Activated CD8-positive, alpha-beta memory T cell treated with anti-CD3 and anti-CD28 coated beads for 4 hours (primary cell): ENCODE measurements around the gene SLC2A13.
"Not testable (repeated sequence)": the region's sequence is repeated elsewhere in the genome, so short reads cannot be mapped to it uniquely, and the experiment has no call there.

Experiments used
- DNase-seq, 2 donors: peaks; one replicate each; pipeline ENCODE4 v3.0.0-alpha.2; 2020; ENCODE audit warnings: low read depth in 2 of 2

SLC2A13 gene

GRCh38 chr12:39868328-39868725 lies 237.6 kb downstream of the SLC2A13 start:
- DNase-seq: no peak

DNA sequence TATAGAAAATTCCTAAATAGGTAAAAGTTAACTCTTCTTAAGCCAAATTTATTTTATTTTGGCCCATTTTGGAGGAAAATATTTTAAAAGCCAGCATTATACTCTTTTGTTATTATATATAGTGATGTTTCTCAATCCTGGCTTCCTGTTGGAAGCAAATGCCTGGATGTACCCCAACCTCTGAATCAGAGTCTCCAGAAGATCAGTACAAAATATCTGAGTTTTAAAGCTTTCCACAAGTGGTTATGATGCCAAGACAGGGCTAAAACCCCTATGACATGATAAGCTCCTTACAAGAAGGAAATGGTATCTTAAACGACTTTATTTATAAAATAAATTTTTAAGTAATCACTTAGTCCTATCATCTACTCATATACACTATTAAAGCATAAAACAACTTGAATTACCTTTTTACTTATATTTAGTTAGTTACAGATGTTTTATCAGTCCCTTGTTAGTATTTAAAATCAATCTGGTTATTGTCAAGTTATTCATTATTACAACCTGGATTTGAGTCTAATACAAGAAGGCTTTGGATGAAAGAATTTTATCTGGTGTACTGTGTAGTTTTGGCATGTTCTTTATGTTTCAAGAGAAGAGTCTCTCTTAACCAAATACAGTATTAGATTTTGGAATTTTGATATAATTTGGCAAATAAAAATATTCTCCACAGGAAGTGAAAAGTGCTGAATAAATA lies 238.1 kb downstream of the SLC2A13 start:
- DNase-seq: no peak

DNA sequence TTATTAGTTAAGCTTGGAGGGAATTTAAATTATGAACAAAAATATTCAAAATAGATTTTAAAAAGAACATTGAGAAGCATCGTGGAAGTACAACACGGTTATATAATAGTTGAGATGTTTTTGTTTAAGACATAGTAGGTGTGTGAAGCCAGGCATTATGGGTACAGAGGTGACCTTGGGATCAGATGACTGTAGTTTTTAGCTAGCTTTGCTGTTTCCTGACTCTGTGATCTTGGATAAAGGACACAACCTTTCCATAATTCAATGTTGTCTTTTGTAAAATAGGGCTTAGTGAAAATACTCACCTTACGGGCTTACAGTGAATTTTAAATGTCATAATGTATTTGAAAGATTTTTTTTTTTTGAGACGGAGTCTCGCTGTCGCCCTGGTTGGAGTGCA lies 239.7 kb downstream of the SLC2A13 start:
- no peak for DNase-seq

GRCh38 chr12:39860695-39861094 lies 245.2 kb downstream of the SLC2A13 start:
- no peak for DNase-seq

DNA sequence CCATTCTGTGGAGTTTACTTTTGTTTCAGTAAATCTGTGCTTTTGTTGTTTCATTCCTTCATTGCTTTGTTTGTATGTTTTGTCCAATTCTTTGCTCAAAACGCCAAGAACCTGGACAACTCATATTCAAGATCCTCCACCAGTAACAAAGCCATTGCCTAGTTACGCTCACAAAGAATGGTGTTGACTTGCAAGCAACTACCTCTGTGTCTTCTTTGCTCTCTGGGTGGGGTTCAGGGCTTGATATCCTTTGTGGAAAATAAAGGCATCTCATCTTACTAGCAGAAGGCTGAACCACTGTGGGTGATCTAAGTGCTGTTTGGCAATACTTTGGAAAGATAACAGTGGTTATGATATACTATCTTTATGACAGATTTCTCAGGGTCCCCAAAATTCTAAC lies 252.9 kb downstream of the SLC2A13 start:
- DNase-seq: no peak

DNA sequence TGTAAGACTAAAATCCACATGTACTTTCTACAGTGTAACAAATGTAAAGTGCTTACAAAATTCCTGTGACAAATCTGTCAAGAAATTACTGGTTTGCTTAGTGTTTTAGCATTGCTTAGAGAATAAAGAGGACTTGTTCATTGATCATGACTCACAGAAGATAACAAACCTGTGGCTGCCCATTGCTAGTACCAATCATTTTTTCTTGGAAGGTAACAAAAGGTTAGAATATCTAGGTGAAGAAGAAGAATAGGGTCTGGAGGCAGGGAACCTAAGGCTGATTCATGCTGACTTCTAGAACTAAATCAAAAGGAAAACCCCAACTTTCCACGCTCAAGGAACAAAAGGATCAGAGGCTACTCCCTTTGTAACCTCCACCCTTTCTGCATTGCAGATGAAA lies 253.5 kb downstream of the SLC2A13 start:
- DNase-seq: no peak

GRCh38 chr12:39848218-39848617 lies 257.7 kb downstream of the SLC2A13 start:
- DNase-seq: not testable (repeated sequence)

DNA sequence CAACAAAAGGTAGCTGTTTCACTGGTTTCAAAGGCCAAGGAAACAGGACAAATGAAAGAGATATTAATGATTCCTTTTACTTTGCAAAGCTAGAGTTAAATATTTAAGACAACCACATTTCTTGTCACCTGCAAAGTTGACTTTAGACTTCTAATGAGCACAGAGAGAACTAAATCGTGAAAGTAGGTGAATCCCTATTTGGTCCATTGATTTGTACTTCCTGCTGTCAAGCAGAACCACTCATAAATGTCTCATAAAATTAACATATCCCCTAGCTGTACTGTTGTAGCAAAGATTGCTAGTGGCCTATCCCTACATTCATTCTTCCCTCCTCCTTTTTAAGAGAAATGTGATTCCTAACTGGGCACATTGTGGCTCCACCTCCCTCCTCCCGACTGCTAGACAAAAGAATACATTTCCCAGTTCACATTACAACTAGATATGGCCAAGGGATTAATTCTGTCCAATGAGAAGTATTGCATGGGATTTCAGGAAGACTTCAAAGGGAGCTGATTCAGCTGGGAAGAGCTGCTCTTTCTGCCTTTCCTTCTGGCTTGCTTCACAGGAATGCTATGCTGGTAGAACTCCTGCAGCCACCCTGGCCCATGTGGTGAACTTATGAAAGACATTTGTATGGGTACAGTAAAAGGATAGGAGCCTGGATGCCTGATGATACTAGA lies 258.8 kb downstream of the SLC2A13 start:
- no peak for DNase-seq

- DNase-seq: no peak
These were observed 259.6 kb downstream of the SLC2A13 start for GRCh38 chr12:39846304-39846703.

DNA sequence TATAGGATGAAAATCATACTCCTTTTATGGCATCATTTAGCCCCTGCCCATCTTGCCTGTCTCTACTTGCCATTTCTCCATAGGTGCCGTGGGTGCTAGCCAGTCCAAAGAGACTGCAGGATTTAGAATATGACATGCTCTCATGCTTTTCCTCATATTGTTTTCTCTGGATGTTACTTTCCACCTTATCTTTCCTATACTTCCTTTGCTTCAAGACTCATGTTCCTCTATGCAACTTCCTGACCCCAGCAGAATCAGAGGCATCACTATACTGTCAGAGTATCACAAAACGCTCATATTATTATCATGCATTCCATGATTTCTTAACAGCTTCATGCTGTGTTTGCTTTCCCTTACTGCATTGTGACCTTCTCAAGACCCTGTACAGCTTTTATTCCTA lies 265.5 kb downstream of the SLC2A13 start:
- DNase-seq: no peak

DNA sequence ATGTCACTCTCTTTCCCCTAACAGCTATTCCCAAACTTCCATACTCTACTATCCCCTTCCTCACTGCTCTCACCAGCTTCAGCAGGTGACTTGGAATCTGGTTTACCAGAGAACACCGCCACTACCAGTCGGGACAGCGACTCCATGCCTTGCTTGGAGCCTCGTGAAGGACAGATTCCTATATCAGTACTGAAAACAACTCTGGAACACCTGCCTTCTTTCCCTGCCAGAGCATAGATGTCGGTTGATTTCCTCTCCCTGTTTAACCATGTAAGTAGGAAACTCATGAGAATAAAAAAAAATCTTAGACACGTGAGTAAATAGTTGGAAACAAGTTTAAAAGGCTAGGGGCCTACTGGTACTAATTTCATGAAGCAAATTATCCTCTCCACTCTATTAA lies 266.8 kb downstream of the SLC2A13 start:
- DNase-seq: no peak

DNA sequence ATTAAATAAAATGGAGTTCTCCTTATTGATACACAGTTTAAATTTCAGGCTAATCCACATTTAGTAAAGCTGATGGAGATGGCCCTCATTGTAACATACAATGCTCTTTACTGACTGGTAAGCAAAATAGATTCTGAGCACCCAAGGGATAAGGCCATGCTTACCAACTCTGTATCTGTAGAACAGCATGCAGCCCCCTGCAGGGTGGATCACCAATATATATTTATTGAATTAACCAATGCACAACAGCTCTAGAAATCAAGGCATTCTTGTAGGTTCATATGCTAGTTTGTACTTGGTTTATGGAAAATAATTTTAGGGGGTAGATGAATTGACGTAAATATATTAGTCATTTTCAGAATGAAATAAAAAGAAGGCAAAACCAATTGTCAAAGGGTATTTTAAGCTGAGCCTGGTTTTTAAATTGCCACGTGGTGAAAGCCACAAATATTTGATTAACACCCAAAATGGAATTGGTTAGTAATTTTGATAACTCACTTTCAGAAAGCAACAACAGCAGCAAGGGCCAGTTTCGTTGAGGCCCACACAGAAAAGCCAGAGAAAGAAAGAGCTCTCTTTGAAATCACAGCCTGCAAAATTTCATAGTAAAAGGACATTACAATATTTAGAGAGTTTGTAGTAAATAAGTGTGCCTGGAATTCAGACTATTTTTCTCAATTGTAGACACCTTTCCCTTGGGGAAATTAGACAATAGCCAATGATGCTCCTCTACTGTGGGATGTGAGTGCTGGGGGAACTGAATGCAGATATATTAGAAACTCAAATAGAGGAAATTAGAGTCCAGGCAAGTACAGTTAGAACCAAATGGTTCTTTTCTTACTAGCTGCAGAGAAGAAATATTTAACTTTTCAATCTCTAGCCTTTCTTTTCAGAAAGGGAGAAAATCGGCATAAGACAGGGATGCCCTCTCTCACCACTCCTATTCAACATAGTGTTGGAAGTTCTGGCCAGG lies 270.1 kb downstream of the SLC2A13 start:
- DNase-seq: no peak

GRCh38 chr12:39831587-39832315 lies 274.1 kb downstream of the SLC2A13 start:
- DNase-seq: no peak

- DNase-seq: no peak
These were observed 274.9 kb downstream of the SLC2A13 start for GRCh38 chr12:39830852-39831520.

- DNase-seq: no peak
These were observed 275.7 kb downstream of the SLC2A13 start for GRCh38 chr12:39830171-39830570.

DNA sequence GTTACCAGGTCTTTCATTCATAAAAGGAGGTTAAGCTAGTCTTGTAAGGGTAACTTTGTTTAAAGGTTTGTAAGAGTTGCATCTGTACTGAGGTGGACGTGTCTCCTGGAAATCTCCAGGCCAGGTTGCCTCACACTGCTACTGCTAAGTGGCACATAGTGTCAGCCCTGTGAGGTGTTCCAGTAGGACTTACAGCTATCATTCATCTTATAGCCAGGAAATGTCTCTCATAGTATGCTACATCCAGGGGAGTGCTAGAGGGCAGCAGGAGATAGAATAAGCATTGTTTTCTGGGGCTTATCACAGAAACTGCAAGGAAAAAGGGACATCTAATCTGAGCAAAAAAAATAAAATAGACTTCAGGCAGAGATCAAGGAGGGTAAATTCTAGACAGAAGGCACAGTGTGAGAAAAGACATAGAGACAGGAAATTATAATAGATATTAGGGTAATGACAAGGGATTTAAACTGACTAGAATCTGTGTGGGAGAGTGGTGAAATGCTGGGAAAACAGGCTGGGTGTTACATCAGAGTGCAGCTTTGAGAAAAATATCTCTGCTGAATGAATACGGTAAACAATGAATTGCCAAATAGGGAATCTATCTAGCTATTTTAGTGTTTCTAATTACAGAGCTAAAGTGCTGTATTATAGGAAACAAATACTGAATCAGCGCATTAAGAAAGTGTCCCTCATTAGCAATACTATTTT lies 281.2 kb downstream of the SLC2A13 start:
- no peak for DNase-seq

DNA sequence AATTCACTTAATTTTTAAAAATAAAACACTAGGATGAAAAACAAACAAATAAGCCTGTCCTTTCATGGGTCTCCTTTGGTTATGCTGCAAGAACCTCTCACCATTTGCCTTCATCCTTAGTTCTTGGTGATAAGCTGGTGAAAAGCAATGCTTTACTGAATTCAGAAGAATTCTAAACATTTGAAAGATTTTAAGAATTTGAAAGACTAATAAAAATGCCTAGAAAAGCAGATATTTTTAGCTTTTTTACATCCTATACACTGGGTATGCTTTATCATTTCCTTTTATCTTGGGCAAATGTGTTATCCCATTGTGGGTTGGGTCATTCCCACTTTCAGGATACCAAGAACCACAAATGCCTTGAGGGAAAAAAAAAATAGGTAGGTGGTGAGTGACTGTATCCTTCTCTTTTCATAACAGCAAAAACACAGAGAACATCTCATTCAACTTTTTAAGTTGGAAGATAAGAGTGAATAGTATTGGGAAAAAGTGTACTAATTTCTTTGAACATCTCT lies 289.2 kb downstream of the SLC2A13 start:
- no peak for DNase-seq

DNA sequence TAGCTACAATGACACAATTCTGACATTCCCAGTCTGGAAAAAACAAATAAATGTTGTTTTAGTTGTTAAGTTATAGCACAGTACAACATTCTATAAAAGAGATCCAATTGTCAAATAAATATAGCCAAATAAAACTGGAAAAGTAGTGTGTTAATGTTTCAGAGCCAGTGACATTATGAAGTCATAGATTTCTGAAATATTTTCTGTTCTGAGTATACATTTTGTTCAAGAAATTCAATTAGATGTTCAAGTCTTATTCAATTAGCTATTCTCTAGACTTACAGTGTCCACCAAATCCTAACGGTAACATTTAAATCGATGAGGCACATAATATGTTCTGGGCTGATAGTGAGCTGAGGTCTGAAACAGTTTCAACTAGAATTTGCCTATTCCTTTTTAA lies 290.1 kb downstream of the SLC2A13 start:
- DNase-seq: no peak

DNA sequence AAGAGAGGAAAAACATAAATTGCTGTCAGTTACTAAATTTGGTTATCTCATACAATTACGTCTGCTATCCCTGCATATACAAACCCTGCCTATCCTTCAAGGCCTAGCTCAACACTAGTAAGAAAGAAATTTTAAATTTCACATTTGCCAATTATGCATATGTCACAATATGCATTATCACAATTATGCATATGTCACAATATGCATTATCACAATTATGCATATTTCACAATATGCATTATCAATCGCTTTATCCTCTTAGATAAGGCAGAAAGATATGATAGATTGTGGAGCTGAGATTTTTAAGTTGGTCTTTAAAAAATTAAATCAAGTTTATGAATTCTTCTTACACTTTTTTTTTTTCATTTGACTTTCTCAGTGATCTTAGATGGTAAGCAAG lies 291.3 kb downstream of the SLC2A13 start:
- no peak for DNase-seq

- no peak for DNase-seq
These were observed 292.1 kb downstream of the SLC2A13 start for GRCh38 chr12:39813776-39814175.
